ENCODE results near the gene PLD3.
A peak's percentile ranks its signal among the peaks of the same experiment; 100 is the strongest.
"Not testable (repeated sequence)": the region's sequence is repeated elsewhere in the genome, so short reads cannot be mapped to it uniquely, and the experiment has no call there.

Gene PLD3

DNA sequence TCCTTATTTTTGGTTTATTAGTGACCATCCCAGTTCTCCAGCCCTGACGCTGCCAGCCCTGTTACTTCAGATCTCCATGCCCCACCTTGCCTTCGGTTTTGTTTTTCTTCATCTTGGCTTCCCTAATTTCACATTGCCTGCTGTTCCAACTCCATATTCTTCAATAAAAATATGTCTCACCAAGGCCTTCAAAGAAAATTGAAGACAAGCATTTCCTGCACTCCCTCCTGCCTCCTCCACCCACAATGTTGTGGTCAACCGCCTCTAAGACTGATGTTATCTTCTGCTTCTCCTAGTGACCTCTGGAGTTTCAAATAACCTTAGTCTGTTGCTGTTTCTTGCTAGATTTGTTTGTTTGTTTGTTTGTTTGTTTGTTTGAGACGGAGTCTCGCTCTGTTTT is 14.6 kb downstream of the PLD3 start:
- TF ChIP-seq, protein P1, sequence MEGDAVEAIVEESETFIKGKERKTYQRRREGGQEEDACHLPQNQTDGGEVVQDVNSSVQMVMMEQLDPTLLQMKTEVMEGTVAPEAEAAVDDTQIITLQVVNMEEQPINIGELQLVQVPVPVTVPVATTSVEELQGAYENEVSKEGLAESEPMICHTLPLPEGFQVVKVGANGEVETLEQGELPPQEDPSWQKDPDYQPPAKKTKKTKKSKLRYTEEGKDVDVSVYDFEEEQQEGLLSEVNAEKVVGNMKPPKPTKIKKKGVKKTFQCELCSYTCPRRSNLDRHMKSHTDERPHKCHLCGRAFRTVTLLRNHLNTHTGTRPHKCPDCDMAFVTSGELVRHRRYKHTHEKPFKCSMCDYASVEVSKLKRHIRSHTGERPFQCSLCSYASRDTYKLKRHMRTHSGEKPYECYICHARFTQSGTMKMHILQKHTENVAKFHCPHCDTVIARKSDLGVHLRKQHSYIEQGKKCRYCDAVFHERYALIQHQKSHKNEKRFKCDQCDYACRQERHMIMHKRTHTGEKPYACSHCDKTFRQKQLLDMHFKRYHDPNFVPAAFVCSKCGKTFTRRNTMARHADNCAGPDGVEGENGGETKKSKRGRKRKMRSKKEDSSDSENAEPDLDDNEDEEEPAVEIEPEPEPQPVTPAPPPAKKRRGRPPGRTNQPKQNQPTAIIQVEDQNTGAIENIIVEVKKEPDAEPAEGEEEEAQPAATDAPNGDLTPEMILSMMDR (IDR thresholded peaks at IDR 0.05; ENCODE audit: borderline replicate concordance, insufficient read depth, low read depth, low read length) = no peak
- no peak overlapping the region for H3K4me3 ChIP-seq (ENCODE audit: low read depth, low read length)

DNA sequence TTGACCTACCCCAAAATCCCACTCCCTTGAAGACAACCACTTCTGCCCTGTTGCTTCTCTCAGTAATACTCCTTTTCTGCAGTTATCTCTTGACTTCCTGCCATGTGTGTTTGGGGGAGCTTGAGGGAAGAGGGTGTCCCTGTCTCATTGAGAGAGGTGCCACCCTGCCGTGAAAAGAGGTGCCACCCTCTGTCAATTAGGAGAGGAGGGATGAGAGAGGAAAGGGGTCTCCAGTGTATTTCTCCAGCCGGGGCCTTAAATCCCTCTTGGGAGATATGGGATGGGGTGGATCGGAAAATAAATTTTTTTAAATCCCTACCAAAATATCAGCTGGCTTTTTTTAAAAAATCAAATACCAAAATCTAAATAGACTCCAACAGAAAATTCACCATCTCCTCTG is 16.5 kb downstream of the PLD3 start:
- H3K4me3 ChIP-seq (ENCODE audit: low read depth, low read length) = no peak overlapping the region

DNA sequence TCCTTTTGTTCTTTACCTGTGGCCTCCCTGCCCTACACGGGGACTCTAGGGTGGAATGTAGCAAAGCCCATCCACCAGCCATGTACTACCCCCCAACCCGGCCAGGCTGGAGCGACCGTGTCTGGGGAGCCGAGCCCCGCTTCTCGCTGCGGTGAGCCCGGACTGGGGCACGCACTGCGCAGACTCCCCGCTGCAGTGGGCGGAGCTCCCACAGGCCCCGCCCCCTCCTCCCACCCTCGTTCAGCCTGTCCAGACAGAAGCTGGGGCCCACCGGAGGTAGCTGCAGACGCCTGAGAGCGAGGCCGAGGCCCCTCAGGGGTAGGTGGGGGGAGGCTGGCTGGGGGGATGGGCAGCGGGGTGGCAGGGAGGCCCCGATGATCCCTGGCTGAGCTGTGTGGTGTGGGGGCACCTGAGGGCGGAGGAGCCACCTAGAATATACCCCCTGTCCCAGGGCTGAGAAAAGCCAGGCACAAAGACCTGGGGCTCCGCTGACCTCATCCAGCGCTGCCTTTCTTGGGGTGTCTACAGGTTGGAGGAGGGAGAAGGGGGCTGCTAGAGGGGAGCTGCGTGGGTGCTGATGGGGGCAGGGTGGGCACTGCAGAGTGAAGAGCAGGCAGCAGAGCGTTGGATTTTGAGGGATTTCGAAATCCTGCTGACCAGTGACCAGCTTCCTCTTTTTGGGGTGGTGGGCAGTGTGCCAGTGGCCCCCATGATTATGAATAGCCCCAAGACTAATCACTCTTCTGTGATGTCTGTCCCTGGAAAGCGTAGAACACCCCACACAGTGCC is 17.3 kb downstream of the PLD3 start:
- peak overlapping the region; percentile 38 for H3K4me3 ChIP-seq (ENCODE audit: low read depth, low read length)
- TF ChIP-seq, protein P1 (IDR thresholded peaks at IDR 0.05; ENCODE audit: borderline replicate concordance, insufficient read depth, low read depth, low read length) = no peak

More for the DNA sequence above, 16.5 kb downstream of the PLD3 start:
- TF ChIP-seq, protein P1 (IDR thresholded peaks at IDR 0.05; ENCODE audit: borderline replicate concordance, insufficient read depth, low read depth, low read length) = no peak

DNA sequence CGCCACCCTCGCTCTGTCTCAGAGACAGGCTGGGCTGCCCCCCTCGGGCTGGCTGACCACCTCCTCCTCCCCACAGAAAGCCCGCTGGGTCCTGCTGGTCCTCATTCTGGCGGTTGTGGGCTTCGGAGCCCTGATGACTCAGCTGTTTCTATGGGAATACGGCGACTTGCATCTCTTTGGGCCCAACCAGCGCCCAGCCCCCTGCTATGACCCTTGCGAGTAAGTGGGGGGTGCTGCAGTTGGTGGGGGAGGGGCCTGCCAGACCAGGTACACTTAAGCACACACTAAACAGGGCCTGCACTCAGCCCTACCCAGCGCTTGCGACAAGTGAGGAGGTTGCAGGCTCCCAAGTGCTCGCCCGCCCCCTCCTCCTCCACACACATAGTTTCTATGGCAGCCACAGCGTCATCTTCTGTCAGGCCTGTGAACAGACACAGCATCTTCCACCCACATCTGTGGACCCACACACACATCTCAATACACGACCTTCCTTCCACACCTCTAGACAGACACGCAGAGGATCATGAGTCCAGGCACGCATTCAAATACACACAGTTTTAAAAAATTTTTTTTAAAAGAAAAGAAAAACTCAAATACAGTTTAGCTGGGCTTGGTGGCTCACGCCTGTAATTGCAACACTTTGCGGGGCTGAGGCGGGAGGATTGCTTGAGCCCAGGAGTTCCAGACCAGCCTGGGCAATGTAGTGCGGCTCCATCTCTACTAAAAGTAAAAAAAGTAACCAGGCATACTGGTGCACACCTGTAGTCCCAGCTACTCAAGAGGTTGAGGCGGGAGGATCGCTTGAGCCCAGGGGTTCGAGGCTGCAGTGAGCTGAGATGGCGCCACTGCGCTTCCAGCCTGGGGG is 18.4 kb downstream of the PLD3 start:
- H3K4me3 ChIP-seq (ENCODE audit: low read depth, low read length) = no peak overlapping the region
- TF ChIP-seq, protein P1 (IDR thresholded peaks at IDR 0.05; ENCODE audit: borderline replicate concordance, insufficient read depth, low read depth, low read length) = no peak

DNA sequence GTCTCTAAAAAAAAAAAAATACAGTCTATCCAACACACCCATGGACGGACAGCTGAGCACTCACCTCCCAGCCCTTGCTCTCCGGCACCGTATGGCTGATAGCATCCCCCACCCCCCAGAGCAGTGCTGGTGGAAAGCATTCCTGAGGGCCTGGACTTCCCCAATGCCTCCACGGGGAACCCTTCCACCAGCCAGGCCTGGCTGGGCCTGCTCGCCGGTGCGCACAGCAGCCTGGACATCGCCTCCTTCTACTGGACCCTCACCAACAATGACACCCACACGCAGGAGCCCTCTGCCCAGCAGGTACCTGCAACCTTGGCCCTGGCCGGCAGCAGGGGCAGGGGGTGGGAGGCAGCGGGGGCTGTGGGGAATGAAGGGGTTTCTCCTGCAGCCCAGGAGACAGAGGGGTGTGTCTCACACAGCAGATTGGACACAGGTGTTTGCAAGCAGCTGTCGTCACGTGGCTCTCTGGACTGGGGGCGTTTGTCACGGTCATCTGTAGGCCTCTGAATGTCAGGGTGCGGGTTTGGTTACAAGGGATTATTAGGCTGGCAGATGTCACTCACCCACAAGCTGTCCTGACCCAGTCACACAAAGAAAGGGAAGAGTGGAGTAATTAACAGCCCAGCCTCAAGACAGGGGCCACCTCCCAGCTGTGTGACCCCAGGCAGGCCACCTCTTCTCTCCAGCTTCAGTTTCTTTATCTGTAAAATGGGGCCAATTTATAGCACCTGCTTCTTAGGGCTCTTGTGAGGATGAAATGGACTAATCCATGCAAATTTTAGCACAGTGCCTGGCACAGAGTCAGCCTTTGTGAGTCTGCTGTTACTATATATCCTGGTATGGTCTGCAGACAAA is 19.3 kb downstream of the PLD3 start:
- H3K4me3 ChIP-seq (ENCODE audit: low read depth, low read length) = no peak overlapping the region
- TF ChIP-seq, protein P1 (IDR thresholded peaks at IDR 0.05; ENCODE audit: borderline replicate concordance, insufficient read depth, low read depth, low read length) = no peak

DNA sequence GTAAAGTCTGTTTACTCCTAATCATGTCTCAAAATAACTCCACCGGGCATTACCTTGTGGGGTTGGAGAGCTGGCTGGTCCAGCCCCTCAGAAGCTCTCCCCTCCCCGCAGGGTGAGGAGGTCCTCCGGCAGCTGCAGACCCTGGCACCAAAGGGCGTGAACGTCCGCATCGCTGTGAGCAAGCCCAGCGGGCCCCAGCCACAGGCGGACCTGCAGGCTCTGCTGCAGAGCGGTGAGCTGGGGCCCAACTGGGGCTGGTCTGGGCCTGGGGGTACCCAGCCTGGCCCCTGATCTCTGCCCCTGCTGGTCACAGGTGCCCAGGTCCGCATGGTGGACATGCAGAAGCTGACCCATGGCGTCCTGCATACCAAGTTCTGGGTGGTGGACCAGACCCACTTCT is 21.3 kb downstream of the PLD3 start:
- TF ChIP-seq, protein P1 (IDR thresholded peaks at IDR 0.05; ENCODE audit: borderline replicate concordance, insufficient read depth, low read depth, low read length) = no peak
- no peak overlapping the region for H3K4me3 ChIP-seq (ENCODE audit: low read depth, low read length)

DNA sequence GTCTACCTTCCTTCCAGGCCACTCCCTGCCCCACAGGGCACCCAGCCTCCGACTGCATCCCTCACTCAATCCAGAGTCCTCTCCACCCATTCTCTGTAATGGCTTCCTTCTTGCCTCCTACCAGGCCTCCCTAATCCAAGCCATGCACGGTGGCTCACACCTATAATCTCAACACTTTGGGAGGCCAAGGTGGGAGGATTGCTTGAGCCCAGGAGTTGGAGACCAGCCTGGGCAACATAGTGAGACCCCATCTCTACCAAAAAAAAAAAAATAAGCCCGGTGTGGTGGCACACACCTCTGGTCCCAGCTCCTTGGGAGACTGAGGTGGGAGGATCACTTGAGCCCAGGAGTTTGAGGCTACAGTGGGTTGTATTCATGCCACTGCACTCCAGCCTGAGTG is 21.8 kb downstream of the PLD3 start:
- H3K4me3 ChIP-seq (ENCODE audit: low read depth, low read length) = not testable (repeated sequence)

All from GM12875 (cell line).